GM21528 (cell line): ENCODE measurements around the gene KRTAP5-8.
"Not testable (repeated sequence)": the region's sequence is repeated elsewhere in the genome, so short reads cannot be mapped to it uniquely, and the experiment has no call there.

Experiments
- ATAC-seq: cut with Tn5 transposase; IDR thresholded peaks from one replicate; pipeline ENCODE4 v1.9.1; 2021; ENCODE audit warnings: mild to moderate bottlenecking, moderate library complexity; ENCODE audit not compliant: unreplicated experiment, low FRiP score

KRTAP5-8 gene

DNA sequence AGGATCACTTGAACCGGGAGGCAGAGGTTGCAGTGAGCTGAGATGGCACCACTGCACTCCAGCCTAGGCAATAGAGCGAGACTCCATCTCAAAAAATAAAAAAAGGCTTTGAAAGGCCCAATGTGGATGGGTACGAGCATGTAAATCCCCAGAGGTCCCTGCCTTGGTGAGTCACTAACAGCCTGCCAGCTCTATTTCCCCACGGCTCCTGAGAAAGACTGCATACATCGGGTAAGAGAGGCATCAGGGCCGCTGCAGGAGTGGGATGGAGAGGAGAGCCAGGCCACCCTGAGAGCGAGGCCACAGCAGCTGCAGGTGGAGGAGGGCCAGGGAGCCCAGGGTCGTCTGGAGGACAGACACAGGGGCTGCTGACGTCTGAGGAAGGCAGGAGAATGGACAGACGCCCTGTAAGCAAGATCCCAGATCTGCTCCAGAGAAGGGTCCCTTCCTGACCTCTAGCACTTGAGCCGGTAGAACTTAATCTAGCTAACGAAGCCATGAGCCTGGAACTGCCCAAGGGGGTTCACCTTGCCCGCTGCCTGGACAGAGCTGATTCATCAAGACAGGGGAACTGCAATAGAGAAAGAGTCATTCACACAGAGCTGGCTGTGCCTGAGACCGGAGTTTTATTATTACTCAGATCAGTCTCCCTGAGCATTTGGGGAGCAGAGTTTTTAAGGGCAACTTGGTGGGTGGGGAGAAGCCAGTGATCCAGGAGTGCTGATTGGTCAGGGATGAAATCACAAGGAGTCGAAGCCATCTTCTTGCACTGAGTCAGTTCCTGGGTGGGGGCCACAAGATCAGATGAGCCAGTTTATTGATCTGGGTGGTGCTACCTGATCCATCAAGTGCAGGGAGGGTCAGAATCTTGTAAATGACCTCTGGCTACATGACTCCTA, 5.3 kb downstream of the KRTAP5-8 start:
- no peak for ATAC-seq

- no peak for ATAC-seq
Measured at GRCh38 chr11:71543866-71544265, 6.0 kb downstream of the KRTAP5-8 start.

DNA sequence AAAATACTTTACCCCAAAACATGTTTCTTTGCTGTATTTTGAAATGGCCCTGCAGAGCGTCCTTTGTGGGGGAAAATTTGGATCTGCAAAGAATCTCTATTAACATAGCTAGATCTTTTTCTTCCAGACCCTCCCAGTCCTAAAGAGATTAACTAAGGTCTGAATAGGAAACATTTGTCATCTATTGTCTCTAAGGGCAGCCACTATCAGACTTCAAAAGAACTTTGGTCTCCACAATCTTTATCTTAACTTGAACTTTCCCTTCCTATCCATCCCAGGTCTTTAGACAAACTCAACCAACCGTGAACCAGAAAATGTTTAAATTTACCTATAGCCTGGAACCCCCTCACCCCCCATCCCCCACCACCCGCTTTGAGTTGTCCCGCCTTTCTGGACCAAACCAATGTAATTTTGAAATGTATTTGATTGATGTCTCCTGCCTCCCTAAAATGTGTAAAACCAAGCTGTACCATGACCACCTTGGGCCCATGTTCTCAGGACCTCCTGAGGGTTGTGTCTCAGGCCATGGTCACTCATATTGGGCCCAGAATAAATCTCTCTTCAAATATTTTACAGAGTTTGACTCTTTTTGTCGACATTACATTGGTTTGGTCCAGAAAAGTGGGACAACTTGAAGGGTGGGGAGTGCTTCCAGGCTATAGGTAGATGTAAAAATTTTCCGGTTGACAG, 6.8 kb downstream of the KRTAP5-8 start:
- no peak for ATAC-seq

DNA sequence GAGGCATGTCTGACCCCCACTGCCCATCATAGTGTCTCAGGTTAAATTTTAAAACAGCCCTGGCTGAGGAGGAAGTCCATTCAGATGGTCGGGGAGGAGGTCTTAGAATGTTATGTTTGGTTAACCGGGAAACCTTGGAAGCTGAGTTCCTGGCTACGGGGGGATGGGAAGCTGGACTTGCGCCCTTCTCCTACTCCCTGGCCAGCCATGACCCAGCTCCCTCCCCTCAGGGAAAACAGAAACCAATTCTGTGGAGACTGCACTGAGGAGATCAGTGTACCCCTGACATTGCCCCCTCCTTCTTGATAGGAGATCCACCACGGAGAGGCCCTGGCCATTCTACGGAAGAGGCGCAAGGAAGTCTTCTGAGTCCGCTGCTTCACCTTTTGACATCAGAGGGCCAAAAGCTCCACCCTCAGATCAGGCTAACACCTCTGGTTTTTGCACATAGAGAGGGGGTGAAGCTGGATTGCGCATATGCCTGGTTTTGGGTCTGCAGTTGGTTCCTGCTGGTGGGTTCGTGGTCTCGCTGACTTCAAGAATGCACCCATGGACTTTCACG, 7.7 kb downstream of the KRTAP5-8 start:
- no peak for ATAC-seq

GRCh38 chr11:71548120-71548519, 10.3 kb downstream of the KRTAP5-8 start, which contains the start of gene KRTAP5-9:
TSS of gene KRTAP5-9 (plus strand) at chr11:71548420. CDS start at chr11:71548658, 238 bp downstream.
- no peak for ATAC-seq

DNA sequence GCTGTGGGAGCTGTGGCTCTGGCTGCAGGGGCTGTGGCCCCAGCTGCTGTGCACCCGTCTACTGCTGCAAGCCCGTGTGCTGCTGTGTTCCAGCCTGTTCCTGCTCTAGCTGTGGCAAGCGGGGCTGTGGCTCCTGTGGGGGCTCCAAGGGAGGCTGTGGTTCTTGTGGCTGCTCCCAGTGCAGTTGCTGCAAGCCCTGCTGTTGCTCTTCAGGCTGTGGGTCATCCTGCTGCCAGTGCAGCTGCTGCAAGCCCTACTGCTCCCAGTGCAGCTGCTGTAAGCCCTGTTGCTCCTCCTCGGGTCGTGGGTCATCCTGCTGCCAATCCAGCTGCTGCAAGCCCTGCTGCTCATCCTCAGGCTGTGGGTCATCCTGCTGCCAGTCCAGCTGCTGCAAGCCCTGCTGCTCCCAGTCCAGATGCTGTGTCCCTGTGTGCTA, 10.9 kb downstream of the KRTAP5-8 start:
- ATAC-seq: no peak

DNA sequence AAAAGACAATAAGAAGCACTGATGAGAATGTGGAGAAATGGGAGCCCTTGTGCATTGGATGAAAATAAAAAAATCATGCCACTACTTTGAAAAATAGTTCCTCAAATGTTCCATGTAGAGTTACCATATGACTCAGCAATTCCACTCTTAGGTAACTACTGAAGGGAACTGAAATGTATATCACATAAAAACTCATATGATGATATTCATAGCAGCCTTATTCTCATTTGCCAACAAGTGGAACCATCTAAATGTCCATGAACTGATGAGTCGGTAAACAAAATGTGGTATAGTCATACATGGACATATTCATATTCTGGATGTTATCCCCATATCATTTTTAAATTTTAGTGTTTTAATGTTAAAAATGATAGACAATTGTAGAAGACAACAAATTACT, 13.9 kb downstream of the KRTAP5-8 start:
- ATAC-seq: no peak

DNA sequence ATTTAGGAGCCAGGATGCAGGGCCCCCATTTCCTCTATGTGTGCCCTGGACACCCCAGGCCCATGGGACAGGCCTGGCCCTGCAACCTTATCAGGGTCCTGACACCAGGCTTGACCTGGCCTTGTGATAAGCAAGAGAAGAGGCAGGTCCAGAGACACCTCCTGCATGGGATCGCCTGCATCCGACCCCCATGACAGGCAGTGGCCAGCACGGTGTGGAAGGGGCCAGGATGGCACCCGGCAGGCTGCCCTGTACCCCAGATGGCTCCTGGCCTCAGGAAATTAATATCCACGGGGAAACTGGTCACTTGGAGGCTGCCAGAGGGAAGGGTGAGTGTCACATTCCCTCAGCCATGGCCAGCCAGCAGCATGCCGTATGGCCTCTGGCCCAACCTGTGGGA, 17.2 kb downstream of the KRTAP5-8 start:
- ATAC-seq: no peak

- no peak for ATAC-seq
Measured at GRCh38 chr11:71555508-71555907, 17.7 kb downstream of the KRTAP5-8 start.

GRCh38 chr11:71556018-71556417, 18.2 kb downstream of the KRTAP5-8 start:
- no peak for ATAC-seq

DNA sequence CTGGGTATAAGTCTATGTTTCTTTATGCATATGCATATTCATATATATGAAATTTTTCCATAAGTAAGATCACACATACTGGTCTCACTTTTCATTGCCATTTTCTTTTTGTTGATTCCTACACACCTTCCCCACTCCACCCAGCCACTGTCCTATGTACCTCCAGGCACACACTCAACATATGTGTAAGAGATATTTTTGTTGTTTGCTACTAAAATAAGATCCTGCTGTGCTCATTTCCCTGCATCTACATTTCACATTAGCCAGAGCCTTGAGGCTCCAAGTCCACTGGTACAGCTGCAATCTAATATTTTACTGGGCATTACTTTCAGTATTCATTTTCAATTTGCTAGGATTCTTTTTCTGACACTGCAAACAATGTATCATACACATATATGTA, 19.4 kb downstream of the KRTAP5-8 start:
- ATAC-seq: no peak

- no peak for ATAC-seq
Measured at GRCh38 chr11:71558996-71559395, 21.2 kb downstream of the KRTAP5-8 start.

DNA sequence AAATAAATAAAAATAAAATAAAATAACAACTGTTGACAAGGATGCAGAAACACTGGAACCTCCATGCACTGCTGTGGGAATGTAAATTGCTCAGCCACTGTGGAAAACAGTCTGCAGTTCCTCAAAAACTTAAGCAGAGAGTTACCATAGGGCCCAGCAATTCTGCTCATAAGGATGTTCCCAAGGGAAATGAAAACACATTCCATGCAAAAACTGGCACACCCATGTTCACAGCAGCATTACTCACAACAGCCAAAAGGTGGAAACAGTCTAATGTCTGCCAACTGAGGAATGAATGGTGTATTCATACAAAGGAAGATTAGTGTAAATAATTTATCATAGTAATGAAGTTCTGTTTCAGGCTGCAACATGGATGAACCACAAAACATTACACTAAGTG, 24.3 kb downstream of the KRTAP5-8 start:
- ATAC-seq: no peak

DNA sequence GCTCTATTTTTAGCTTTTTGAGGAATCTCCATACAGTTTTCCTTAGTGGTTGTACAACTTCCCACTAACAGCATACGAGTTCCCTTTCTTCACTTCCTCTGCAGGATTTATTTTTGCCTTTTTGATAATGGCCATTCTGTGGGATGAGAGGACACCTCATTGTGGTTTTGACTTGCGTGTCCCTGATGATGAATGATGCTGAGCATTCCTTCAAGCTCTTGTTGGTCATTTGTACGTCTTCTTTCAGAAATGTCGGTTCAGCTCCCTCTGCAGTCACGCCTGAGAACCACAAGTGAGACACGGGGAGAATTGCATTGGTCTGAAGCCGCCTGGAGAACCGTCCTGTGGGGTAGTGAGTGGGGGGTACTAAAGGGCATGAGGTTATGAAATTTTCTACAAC, 25.6 kb downstream of the KRTAP5-8 start:
- no peak for ATAC-seq

DNA sequence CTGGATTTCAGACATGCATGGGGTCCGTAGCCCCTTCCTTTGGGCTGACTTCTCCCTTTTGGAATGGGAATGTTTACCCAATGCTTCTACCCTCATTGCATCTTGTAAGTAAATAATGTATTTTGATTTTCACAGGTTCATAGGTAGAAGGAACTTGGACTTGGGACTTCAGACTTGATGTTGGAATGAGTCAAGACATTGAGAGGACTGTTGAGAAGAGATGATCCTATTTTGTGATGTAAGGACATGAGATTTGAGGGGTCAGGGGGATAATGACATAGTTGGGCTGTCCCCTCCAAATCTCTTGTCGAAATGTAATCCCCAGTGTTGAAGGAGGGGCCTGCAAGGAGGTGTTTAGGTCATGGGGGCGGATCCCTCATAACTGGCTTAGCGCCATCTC, 26.6 kb downstream of the KRTAP5-8 start:
- no peak for ATAC-seq

GRCh38 chr11:71565263-71565662, 27.4 kb downstream of the KRTAP5-8 start, which contains the start of gene KRTAP5-10:
TSS of gene KRTAP5-10 (plus strand) at chr11:71565563. CDS start at chr11:71565588, 25 bp downstream.
- ATAC-seq: no peak

DNA sequence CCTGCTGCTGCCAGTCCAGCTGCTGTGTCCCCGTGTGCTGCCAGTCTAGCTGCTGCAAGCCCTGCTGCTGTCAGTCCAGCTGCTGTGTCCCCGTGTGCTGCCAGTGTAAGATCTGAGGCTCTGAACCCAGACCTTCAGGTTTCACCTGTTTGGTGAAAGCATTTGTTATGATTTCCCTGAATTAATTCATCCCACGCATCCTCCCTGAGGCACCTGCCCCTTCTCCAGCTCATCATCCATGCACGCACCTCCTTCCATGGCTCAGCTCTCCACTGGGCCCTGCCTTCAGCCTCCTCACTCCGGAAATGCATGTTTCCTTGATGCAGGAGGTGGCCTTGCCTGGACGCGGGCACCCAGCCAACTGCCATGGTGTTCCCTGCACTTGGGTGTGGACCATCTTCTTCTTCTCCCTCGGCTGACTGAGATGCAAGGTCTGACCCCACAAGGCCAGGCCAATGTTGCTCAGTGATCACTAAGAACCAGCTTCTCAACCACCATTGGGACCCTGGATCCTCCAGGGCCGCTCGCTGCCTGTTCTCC, 28.3 kb downstream of the KRTAP5-8 start:
- no peak for ATAC-seq

GRCh38 chr11:71566626-71567599, 29.1 kb downstream of the KRTAP5-8 start:
- not testable (repeated sequence) for ATAC-seq

DNA sequence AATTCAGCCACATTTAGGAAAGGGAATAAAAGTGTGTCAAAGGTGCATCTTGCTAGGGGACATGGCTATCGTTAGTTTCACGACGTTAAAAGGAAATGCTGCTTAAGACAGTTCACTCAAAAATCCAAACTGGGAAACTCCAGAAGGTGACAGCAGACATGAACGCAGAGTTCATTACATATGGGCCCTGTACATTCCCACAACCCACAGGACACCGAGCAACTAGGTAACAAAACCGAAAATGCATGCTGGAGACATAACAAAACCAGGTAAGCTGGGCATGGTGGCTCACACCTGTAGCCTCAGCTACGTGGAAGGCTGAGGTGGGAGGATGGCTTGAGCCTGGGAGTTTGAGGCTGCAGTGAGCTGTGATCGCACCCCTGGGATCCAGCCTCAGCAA, 29.8 kb downstream of the KRTAP5-8 start:
- not testable (repeated sequence) for ATAC-seq
